ENCODE measurements around the gene ZNF217.
"Not testable (repeated sequence)": the region's sequence is repeated elsewhere in the genome, so short reads cannot be mapped to it uniquely, and the experiment has no call there.

Gene ZNF217

GRCh38 chr20:53522696-53523095, 70.9 kb downstream of the ZNF217 start:
- H3K27me3 Mint-ChIP-seq (ENCODE audit: low read depth), result peaks cover 11% of the 10 kb centered on the region
- H3K9me3 Mint-ChIP-seq, result no peaks in the 10 kb centered on the region
- TF ChIP-seq CTCF (IDR thresholded peaks at IDR 0.05; ENCODE audit: unreplicated experiment in 3 of 3), result no peak
- no peaks in the 10 kb centered on the region for H3K36me3 Mint-ChIP-seq (ENCODE audit: low read depth)
- H3K27ac Mint-ChIP-seq, result no peak overlapping the region
- H3K4me3 Mint-ChIP-seq, result no peak overlapping the region
- H3K4me1 Mint-ChIP-seq, result no peaks in the 10 kb centered on the region

GRCh38 chr20:53522026-53522425, 71.6 kb downstream of the ZNF217 start:
- no peak for TF ChIP-seq CTCF (IDR thresholded peaks at IDR 0.05; ENCODE audit: unreplicated experiment in 3 of 3)
- Mint-ChIP-seq H3K4me3 (no peak overlapping the region), H3K9me3 (no peaks in the 10 kb centered on the region), H3K27me3 (ENCODE audit: low read depth) (peaks cover 6% of the 10 kb centered on the region), H3K36me3 (ENCODE audit: low read depth) (no peaks in the 10 kb centered on the region), H3K27ac (no peak overlapping the region), H3K4me1 (no peaks in the 10 kb centered on the region)

GRCh38 chr20:53521421-53521820, 72.2 kb downstream of the ZNF217 start:
- not testable (repeated sequence) for H3K4me3 Mint-ChIP-seq; H3K4me1 Mint-ChIP-seq; H3K9me3 Mint-ChIP-seq; H3K27me3 Mint-ChIP-seq (ENCODE audit: low read depth); H3K27ac Mint-ChIP-seq; H3K36me3 Mint-ChIP-seq (ENCODE audit: low read depth)

- Mint-ChIP-seq H3K9me3 (no peaks in the 10 kb centered on the region), H3K27me3 (ENCODE audit: low read depth) (no peaks in the 10 kb centered on the region), H3K27ac (no peak overlapping the region), H3K36me3 (ENCODE audit: low read depth) (no peaks in the 10 kb centered on the region), H3K4me1 (no peaks in the 10 kb centered on the region), H3K4me3 (no peak overlapping the region)
- TF ChIP-seq CTCF (IDR thresholded peaks at IDR 0.05; ENCODE audit: unreplicated experiment in 3 of 3), result no peak
These were observed 76.5 kb downstream of the ZNF217 start for GRCh38 chr20:53517146-53517545.

Data from nephron (organoid).